Glutamatergic neuron (in vitro differentiated cells): ENCODE measurements around the gene PLEKHM3. TPM values are rescaled to one million over a fixed set of nuclear protein-coding genes. Genes with fewer than 3 reads are reported as not detected.
"Not testable (repeated sequence)": the region's sequence is repeated elsewhere in the genome, so short reads cannot be mapped to it uniquely, and the experiment has no call there.

Experiments
- DNase-seq: peaks from one replicate; pipeline ENCODE4 v3.0.0; 2022
- H3K27ac Mint-ChIP-seq: one replicate; pipeline ENCODE4 v1.8.0; 2020; ENCODE audit warnings: mild to moderate bottlenecking, mixed read lengths, inconsistent platforms; ENCODE audit not compliant: unreplicated experiment
- H3K27me3 Mint-ChIP-seq: one replicate; pipeline ENCODE4 v1.8.0; 2020; ENCODE audit warnings: mild to moderate bottlenecking, moderate library complexity, mixed read lengths, inconsistent platforms; ENCODE audit not compliant: unreplicated experiment
- H3K36me3 Mint-ChIP-seq: one replicate; pipeline ENCODE4 v1.8.0; 2020; ENCODE audit warnings: mild to moderate bottlenecking, mixed read lengths, inconsistent platforms; ENCODE audit not compliant: unreplicated experiment
- H3K4me1 Mint-ChIP-seq: one replicate; pipeline ENCODE4 v1.8.0; 2020; ENCODE audit warnings: mild to moderate bottlenecking, low read depth, mixed read lengths, inconsistent platforms; ENCODE audit not compliant: unreplicated experiment
- H3K4me3 Mint-ChIP-seq: one replicate; pipeline ENCODE4 v1.8.0; 2020; ENCODE audit warnings: mild to moderate bottlenecking, mixed read lengths, inconsistent platforms; ENCODE audit not compliant: unreplicated experiment
- H3K9me3 Mint-ChIP-seq: one replicate; pipeline ENCODE4 v1.8.0; 2020; ENCODE audit warnings: mild to moderate bottlenecking, moderate library complexity, mixed read lengths, inconsistent platforms; ENCODE audit not compliant: unreplicated experiment
- total RNA-seq: library from RNA; stranded (reverse); fragmentation: NEBNext Ultra II Directional; extraction: Animal tissue kit (Norgen Biotek cat#: 25700); gene quantifications from one replicate; pipeline ENCODE4 v1.2.1, GENCODE V29; 2021; ENCODE audit not compliant: unreplicated experiment
- TF ChIP-seq, protein P1 (sequence below): fragments of 200-600 bp; sonication (generic); IDR thresholded peaks from one replicate; pipeline ENCODE4 v1.5.0; 2021; ENCODE audit not compliant: partially characterized antibody, unreplicated experiment

PLEKHM3 gene
- total RNA-seq, 1 donor from 2014 or later = 19.5 TPM

GRCh38 chr2:207812726-207813080 is 212.6 kb downstream of the PLEKHM3 start:
- Mint-ChIP-seq H3K27me3 (peaks cover 4% of the 10 kb centered on the region), H3K27ac (no peak overlapping the region), H3K9me3 (peaks cover 2% of the 10 kb centered on the region), H3K36me3 (no peaks in the 10 kb centered on the region), H3K4me3 (no peak overlapping the region), H3K4me1 (peaks cover 3% of the 10 kb centered on the region)
- TF ChIP-seq, protein P1, sequence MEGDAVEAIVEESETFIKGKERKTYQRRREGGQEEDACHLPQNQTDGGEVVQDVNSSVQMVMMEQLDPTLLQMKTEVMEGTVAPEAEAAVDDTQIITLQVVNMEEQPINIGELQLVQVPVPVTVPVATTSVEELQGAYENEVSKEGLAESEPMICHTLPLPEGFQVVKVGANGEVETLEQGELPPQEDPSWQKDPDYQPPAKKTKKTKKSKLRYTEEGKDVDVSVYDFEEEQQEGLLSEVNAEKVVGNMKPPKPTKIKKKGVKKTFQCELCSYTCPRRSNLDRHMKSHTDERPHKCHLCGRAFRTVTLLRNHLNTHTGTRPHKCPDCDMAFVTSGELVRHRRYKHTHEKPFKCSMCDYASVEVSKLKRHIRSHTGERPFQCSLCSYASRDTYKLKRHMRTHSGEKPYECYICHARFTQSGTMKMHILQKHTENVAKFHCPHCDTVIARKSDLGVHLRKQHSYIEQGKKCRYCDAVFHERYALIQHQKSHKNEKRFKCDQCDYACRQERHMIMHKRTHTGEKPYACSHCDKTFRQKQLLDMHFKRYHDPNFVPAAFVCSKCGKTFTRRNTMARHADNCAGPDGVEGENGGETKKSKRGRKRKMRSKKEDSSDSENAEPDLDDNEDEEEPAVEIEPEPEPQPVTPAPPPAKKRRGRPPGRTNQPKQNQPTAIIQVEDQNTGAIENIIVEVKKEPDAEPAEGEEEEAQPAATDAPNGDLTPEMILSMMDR = no peak
- no peak for DNase-seq

GRCh38 chr2:207812058-207812725 is 213.1 kb downstream of the PLEKHM3 start:
- Mint-ChIP-seq H3K36me3 (no peaks in the 10 kb centered on the region), H3K27me3 (peaks cover 4% of the 10 kb centered on the region), H3K9me3 (peaks cover 2% of the 10 kb centered on the region), H3K27ac (no peak overlapping the region), H3K4me3 (no peak overlapping the region), H3K4me1 (peaks cover 3% of the 10 kb centered on the region)
- TF ChIP-seq, protein P1 = no peak
- no peak for DNase-seq

GRCh38 chr2:207811658-207812057 is 213.7 kb downstream of the PLEKHM3 start:
- H3K27ac Mint-ChIP-seq, H3K4me3 Mint-ChIP-seq: not testable (repeated sequence)

GRCh38 chr2:207810200-207810788 is 215.0 kb downstream of the PLEKHM3 start:
- Mint-ChIP-seq H3K36me3 (no peaks in the 10 kb centered on the region), H3K27me3 (peaks cover 2% of the 10 kb centered on the region), H3K4me1 (peaks cover 3% of the 10 kb centered on the region), H3K27ac (peak overlapping the region; percentile 55), H3K4me3 (no peak overlapping the region), H3K9me3 (no peaks in the 10 kb centered on the region)
- TF ChIP-seq, protein P1 = no peak
- no peak for DNase-seq

More at GRCh38 chr2:207811658-207812057, 213.7 kb downstream of the PLEKHM3 start:
- H3K27me3 Mint-ChIP-seq, H3K9me3 Mint-ChIP-seq, DNase-seq, H3K36me3 Mint-ChIP-seq, H3K4me1 Mint-ChIP-seq: not testable (repeated sequence)

GRCh38 chr2:207808119-207808518 is 217.2 kb downstream of the PLEKHM3 start:
- TF ChIP-seq, protein P1 = no peak
- H3K4me3 Mint-ChIP-seq = no peak overlapping the region
- no peaks in the 10 kb centered on the region for H3K9me3 Mint-ChIP-seq
- peaks cover 1% of the 10 kb centered on the region for H3K4me1 Mint-ChIP-seq
- H3K36me3 Mint-ChIP-seq = no peaks in the 10 kb centered on the region
- H3K27ac Mint-ChIP-seq = no peak overlapping the region
- H3K27me3 Mint-ChIP-seq = peaks cover 2% of the 10 kb centered on the region
- no peak for DNase-seq
